Kidney epithelial cell (primary cell): Measurements from ENCODE around the gene TGM5. TPM values are rescaled to one million over a fixed set of nuclear protein-coding genes. Genes with fewer than 3 reads are reported as not detected.
A peak's percentile ranks its signal among the peaks of the same experiment; 100 is the strongest.

Source experiments
- DNase-seq: peaks from one replicate; pipeline ENCODE4 v3.0.0-alpha.2; 2010; ENCODE audit warnings: low read depth
- H3K27me3 ChIP-seq: 2 replicates; pipeline ENCODE4 v1.6.0; 2011; ENCODE audit warnings: low read length; ENCODE audit not compliant: control insufficient read depth, insufficient read depth
- H3K36me3 ChIP-seq: 2 replicates; pipeline ENCODE4 v1.5.1; 2011; ENCODE audit warnings: low read length; ENCODE audit not compliant: control insufficient read depth, insufficient read depth
- H3K4me3 ChIP-seq: 2 replicates; pipeline ENCODE4 v1.5.1; 2011; ENCODE audit warnings: low read depth, mild to moderate bottlenecking, control low read depth, low read length
- total RNA-seq: library from RNA; depleted of rRNA; stranded (reverse); fragments of >200 nt; gene quantifications from 2 replicates; pipeline ENCODE4 v1.2.3, GENCODE V29; 2015
- TF ChIP-seq, protein P1 (sequence below): IDR thresholded peaks from 2 replicates; pipeline ENCODE4 v1.5.1; 2011; ENCODE audit warnings: mild to moderate bottlenecking, moderate library complexity, low read length, control low read depth, inconsistent platforms; ENCODE audit not compliant: insufficient read depth, poor library complexity, severe bottlenecking

The TGM5 gene
- total RNA-seq, 1 donor from 2014 or later = not detected

DNA sequence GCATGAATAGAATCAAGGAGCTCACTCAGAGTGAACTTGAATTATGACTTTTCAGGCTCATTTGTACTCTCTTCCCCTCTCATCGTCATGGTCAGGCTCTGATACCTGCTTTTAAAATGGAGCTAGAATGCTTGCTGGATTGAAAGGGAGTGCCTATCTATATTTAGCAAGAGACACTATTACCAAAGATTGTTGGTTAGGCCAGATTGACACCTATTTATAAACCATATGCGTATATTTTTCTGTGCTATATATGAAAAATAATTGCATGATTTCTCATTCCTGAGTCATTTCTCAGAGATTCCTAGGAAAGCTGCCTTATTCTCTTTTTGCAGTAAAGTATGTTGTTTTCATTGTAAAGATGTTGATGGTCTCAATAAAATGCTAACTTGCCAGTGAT, 71.9 kb downstream of the TGM5 start:
- H3K4me3 ChIP-seq = no peak overlapping the region
- TF ChIP-seq, protein P1, sequence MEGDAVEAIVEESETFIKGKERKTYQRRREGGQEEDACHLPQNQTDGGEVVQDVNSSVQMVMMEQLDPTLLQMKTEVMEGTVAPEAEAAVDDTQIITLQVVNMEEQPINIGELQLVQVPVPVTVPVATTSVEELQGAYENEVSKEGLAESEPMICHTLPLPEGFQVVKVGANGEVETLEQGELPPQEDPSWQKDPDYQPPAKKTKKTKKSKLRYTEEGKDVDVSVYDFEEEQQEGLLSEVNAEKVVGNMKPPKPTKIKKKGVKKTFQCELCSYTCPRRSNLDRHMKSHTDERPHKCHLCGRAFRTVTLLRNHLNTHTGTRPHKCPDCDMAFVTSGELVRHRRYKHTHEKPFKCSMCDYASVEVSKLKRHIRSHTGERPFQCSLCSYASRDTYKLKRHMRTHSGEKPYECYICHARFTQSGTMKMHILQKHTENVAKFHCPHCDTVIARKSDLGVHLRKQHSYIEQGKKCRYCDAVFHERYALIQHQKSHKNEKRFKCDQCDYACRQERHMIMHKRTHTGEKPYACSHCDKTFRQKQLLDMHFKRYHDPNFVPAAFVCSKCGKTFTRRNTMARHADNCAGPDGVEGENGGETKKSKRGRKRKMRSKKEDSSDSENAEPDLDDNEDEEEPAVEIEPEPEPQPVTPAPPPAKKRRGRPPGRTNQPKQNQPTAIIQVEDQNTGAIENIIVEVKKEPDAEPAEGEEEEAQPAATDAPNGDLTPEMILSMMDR = no peak
- no peaks in the 10 kb centered on the region for H3K27me3 ChIP-seq
- no peak for DNase-seq
- no peaks in the 10 kb centered on the region for H3K36me3 ChIP-seq

DNA sequence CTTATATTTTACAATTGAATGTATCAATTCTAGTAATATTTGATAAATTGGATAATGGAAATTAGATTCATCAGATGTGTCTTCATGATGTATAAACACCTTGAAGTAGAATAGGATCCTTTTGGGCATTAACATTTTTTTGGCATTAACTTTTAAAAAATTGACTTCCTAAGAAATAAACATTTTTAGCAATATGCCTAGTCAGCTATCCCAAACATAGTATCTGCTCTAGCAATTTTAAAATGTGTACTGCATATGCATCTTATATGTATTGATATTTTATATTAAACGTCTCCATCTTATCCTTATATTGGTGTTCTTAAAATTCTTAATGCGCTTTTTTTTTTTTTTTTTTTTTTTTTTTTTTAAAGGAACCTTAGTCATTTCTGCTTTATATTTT, 73.0 kb downstream of the TGM5 start:
- Histone ChIP-seq H3K27me3 (no peaks in the 10 kb centered on the region), H3K4me3 (no peak overlapping the region), H3K36me3 (no peaks in the 10 kb centered on the region)
- no peak for DNase-seq
- TF ChIP-seq, protein P1 = no peak

DNA sequence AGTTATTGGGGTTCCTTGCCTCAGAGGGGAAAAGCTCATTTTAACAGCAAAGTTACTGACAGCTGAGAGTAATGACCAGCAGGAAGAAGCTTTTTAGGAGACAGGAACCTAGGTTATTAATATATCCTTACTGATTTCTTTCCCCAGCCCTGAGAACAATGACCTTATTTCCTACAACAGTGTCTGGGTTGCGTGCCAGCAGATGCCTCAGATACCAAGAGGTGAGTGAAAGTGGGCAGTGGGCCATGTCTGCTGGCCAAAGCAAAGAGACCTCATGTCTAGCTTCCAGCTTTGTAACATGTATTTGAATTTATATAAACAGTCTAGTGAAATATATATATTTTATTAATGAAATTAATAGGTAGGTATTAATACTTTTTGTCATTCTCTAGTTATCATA, 76.5 kb downstream of the TGM5 start:
- TF ChIP-seq, protein P1 = no peak
- Histone ChIP-seq H3K27me3 (no peaks in the 10 kb centered on the region), H3K4me3 (no peak overlapping the region), H3K36me3 (no peaks in the 10 kb centered on the region)
- DNase-seq = no peak

DNA sequence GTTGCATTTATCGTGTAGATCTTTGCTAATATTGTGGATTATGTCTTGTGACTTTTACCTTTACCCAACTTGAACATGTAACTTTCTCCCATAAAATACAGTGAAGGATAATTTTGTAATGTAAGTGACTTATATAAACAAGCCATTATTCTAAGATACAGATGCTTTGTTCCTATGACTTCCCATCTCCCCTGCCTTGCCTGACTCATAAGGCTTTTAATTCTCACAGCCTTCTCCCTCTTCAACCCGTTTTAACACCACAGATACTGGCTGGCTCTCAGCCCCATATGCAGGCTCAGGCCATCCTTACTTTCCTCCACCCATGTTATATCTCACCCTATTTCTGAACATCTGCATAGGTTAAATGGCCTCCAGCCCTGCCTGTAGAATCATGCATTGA, 77.4 kb downstream of the TGM5 start:
- Histone ChIP-seq H3K27me3 (no peaks in the 10 kb centered on the region), H3K4me3 (no peak overlapping the region), H3K36me3 (no peaks in the 10 kb centered on the region)
- DNase-seq = no peak
- TF ChIP-seq, protein P1 = no peak

DNA sequence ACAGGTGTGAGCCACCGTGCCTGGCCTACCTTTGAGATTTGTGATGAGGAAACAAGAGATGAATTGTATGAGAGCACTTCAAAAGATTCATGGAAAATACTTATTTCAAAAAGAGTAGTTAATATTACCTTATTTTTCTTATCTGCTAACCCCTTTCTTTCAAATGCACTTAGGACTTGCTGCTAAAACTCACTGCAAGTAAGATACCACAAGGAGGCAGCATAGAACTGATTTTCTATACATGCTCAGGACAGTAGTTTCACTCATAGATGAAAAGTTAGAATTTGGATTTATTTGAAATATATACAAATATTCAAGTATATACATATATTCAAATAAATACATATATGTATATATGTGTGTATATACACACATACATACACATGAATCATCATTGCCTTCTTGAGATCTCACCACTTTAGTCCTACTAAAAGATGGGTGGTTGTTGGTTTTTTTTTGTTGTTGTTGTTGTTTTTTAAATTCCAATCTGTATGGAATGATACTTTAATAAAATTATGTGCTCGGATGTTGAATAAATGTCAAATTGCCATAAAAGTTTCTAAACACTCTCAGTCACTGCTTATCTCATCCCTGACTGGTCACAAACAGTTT, 79.1 kb downstream of the TGM5 start:
- DNase-seq = peak; percentile 50
- TF ChIP-seq, protein P1 = peak; percentile 53

DNA sequence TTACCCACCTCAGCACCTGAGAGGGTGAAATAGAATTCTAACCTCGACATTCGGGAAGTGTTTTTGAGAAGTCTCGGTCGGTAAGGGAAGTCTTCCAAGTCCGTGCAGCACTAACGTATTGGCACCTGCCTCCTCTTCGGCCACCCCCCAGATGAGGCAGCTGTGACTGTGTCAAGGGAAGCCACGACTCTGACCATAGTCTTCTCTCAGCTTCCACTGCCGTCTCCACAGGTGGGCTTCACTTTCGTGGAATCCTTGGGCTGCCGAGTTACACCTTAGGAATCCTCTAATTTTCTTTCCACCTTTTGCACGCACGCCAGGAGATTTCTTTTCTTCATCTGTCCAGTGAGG, 80.8 kb downstream of the TGM5 start:
- no peak for DNase-seq
- Histone ChIP-seq H3K4me3 (peak overlapping the region; percentile 77), H3K36me3 (no peaks in the 10 kb centered on the region), H3K27me3 (no peaks in the 10 kb centered on the region)
- TF ChIP-seq, protein P1 = no peak

More for the DNA sequence above, 79.1 kb downstream of the TGM5 start:
- Histone ChIP-seq H3K36me3 (no peaks in the 10 kb centered on the region), H3K27me3 (no peaks in the 10 kb centered on the region), H3K4me3 (no peak overlapping the region)
